ENCODE results near the gene INPP4A. TPM values are rescaled to one million over a fixed set of nuclear protein-coding genes. Genes with fewer than 3 reads are reported as not detected.

The INPP4A gene
- polyA plus RNA-seq, 1 of the 3 experiments (the other 2 are of a cell fraction): 15.0 TPM

GRCh38 chr2:98583276-98583675 is 138.6 kb downstream of the INPP4A start:
- DNase-seq: no peak
- Histone ChIP-seq H3K27ac (ENCODE audit: low read depth in 2 of 2, low read length in 1 of 2) (no peak overlapping the region), H3K36me3 (replicated peaks in 1 of 2; ENCODE audit: control insufficient read depth in 1 of 2, insufficient read depth in 2 of 2, low read length in 1 of 2) (peaks cover 0 to 34% of the 10 kb centered on the region in 2 experiments), H4K20me1 (ENCODE audit: insufficient read depth) (no peaks in the 10 kb centered on the region), H3K9ac (no peak overlapping the region), H3K4me1 (ENCODE audit: control insufficient read depth in 1 of 2, insufficient read depth in 2 of 2, low read depth in 1 of 2, low read length in 1 of 2) (no peaks in the 10 kb centered on the region), H3K4me3 (ENCODE audit: low read depth in 2 of 2, low read length in 1 of 2) (no peak overlapping the region), H3K27me3 (ENCODE audit: insufficient read depth) (no peaks in the 10 kb centered on the region), H3K9me3 (no peaks in the 10 kb centered on the region), H3K4me2 (no peak overlapping the region), H3F3A (replicated peaks; ENCODE audit: insufficient read depth) (peaks cover 4% of the 10 kb centered on the region), H3K79me2 (ENCODE audit: insufficient read depth) (no peaks in the 10 kb centered on the region), H2AFZ (ENCODE audit: low read depth) (no peak overlapping the region), H3K9me2 (no peaks in the 10 kb centered on the region)
- POLR2A ChIA-PET: no interaction called here
- CTCF ChIA-PET: interaction anchor here (0.7 to 2.4 kb wide), 3 partner anchors 14 to 883 kb away, joined by 3 to 10 read pairs (median 7); no protein-coding TSS in a partner anchor
- 97% methylated on average over 7 of the region's 7 CpGs for WGBS (ENCODE audit: low lambda C conversion rate)
- TF ChIP-seq GATA2 (CRISPR knock-in tag; IDR thresholded peaks at IDR 0.05): no peak
- TF ChIP-seq RAD21 (IDR thresholded peaks at IDR 0.05; ENCODE audit: low read length): no peak
- TF ChIP-seq JUND (IDR thresholded peaks at IDR 0.05): no peak
- no peak for TF ChIP-seq EP300 (IDR thresholded peaks at IDR 0.05; ENCODE audit: borderline replicate concordance in 1 of 2, low read depth in 1 of 2, low read length in 1 of 2)
- no peak for TF ChIP-seq REST (IDR thresholded peaks at IDR 0.05; ENCODE audit: low read depth, low read length)
- no peak for TF ChIP-seq EZH2phosphoT487 (IDR thresholded peaks at IDR 0.05; ENCODE audit: borderline replicate concordance, low read depth)
- no peak for TF ChIP-seq TCF12 (IDR thresholded peaks at IDR 0.05)

DNA sequence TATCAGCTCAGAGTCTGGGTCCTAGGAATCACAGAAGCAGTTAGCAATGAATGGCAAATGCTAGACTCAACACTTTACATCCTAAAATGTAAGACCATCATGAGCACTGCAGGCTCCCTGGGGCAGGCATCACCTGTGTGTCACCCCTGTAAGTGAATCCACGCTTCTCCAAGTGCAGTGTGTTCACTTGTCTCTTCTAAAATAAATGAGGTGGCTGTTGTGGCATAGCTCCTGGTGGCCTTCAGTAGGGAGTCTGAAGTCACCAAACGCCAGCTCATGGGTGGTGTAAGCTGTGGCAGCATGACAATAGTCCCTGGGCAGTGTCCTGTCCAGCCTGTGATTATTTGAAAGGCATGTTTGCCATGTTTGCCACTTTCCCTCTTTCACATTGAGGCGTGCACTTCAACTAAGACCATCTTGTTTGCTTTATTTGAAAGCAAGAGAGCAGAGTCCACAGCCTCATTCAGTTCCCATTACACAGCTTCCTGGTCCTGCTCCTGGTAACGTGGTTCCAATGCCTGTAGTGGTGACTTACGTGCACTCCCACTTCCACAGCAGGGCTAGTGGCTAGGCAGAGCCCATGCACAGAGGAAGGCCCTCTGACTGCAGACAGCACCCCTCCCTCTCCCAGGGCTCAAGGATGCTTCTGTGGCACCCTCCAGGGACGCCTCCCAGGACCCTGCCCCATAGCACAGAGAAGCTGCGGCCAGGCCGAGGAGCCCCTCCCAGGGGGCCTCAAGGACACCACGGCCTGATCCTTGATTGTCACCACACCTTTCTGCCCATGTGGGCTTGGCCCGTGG is 139.4 kb downstream of the INPP4A start:
- CTCF ChIA-PET: interaction anchor here (0.6 to 2.4 kb wide), 4 partner anchors 14 to 1392 kb away, joined by 3 to 10 read pairs (median 5); no protein-coding TSS in a partner anchor
- Histone ChIP-seq H3K9ac (no peak overlapping the region), H2AFZ (ENCODE audit: low read depth) (no peak overlapping the region), H3K4me2 (no peak overlapping the region), H3K9me2 (no peaks in the 10 kb centered on the region), H3K9me3 (no peaks in the 10 kb centered on the region), H3K27ac (ENCODE audit: low read depth in 2 of 2, low read length in 1 of 2) (no peak overlapping the region), H3K27me3 (ENCODE audit: insufficient read depth) (no peaks in the 10 kb centered on the region), H3K4me3 (ENCODE audit: low read depth in 2 of 2, low read length in 1 of 2) (no peak overlapping the region), H3F3A (replicated peaks; ENCODE audit: insufficient read depth) (peaks cover 4% of the 10 kb centered on the region), H3K79me2 (ENCODE audit: insufficient read depth) (no peaks in the 10 kb centered on the region), H4K20me1 (ENCODE audit: insufficient read depth) (no peaks in the 10 kb centered on the region), H3K4me1 (ENCODE audit: control insufficient read depth in 1 of 2, insufficient read depth in 2 of 2, low read depth in 1 of 2, low read length in 1 of 2) (no peaks in the 10 kb centered on the region), H3K36me3 (replicated peaks in 1 of 2; ENCODE audit: control insufficient read depth in 1 of 2, insufficient read depth in 2 of 2, low read length in 1 of 2) (peaks cover 0 to 34% of the 10 kb centered on the region in 2 experiments)
- DNase-seq: no peak
- POLR2A ChIA-PET: no interaction called here
- 95% methylated on average over 7 of the region's 10 CpGs for WGBS (ENCODE audit: low lambda C conversion rate)
- TF ChIP-seq RAD21 (IDR thresholded peaks at IDR 0.05; ENCODE audit: low read length) (no peak), FOXM1 (IDR thresholded peaks at IDR 0.05; ENCODE audit: low read depth) (no peak), MAX (IDR thresholded peaks at IDR 0.05; ENCODE audit: low read depth) (no peak), MEF2A (IDR thresholded peaks at IDR 0.05; ENCODE audit: borderline replicate concordance, low read depth) (no peak), POLR2AphosphoS5 (IDR thresholded peaks at IDR 0.05; ENCODE audit: low read depth, low read length) (no peak), ELF1 (IDR thresholded peaks at IDR 0.05) (no peak), GABPA (IDR thresholded peaks at IDR 0.05; ENCODE audit: low read depth) (no peak), FOXJ3 (CRISPR knock-in tag; IDR thresholded peaks at IDR 0.05) (no peak), JUND (IDR thresholded peaks at IDR 0.05) (no peak), SMC3 (IDR thresholded peaks at IDR 0.05; ENCODE audit: low read depth, low read length) (no peak), GATA2 (CRISPR knock-in tag; IDR thresholded peaks at IDR 0.05) (no peak), TAF1 (IDR thresholded peaks at IDR 0.05; ENCODE audit: borderline replicate concordance, low read depth, low read length) (no peak), CHD2 (IDR thresholded peaks at IDR 0.05; ENCODE audit: low read length, partially characterized antibody) (no peak), TEAD4 (IDR thresholded peaks at IDR 0.05; ENCODE audit: borderline replicate concordance, insufficient read depth) (no peak), IRF3 (IDR thresholded peaks at IDR 0.05; ENCODE audit: low read depth, low read length) (no peak)

All from SK-N-SH (cell line).